Stimulated activated naive CD8-positive, alpha-beta T cell treated with anti-CD3 and anti-CD28 coated beads, Interleukin-15, amount 100 ng/mL, for 72 hours (primary cell): ENCODE results near the gene TUFT1.

Experiments used
- ATAC-seq: fragments of 150-1000 bp; cut with Tn5 transposase; 2 replicates; pipeline ENCODE4 v1.10.0; 2021; ENCODE audit warnings: mild to moderate bottlenecking, moderate library complexity
- DNase-seq, 2 donors: peaks; one replicate each; pipeline ENCODE4 v3.0.0; 2021 to 2022
- H3K27ac Mint-ChIP-seq, 2 donors: one replicate each; pipeline ENCODE4 v1.8.0; 2022; ENCODE audit warnings: mild to moderate bottlenecking in 2 of 2, mixed read lengths in 2 of 2, moderate library complexity in 2 of 2
- H3K27me3 Mint-ChIP-seq: one replicate; pipeline ENCODE4 v1.8.0; 2022; ENCODE audit warnings: mixed read lengths
- H3K4me1 Mint-ChIP-seq: one replicate; pipeline ENCODE4 v1.8.0; 2022; ENCODE audit warnings: mild to moderate bottlenecking, mixed read lengths
- H3K4me3 Mint-ChIP-seq, 2 donors: one replicate each; pipeline ENCODE4 v1.8.0; 2022; ENCODE audit warnings: mild to moderate bottlenecking in 2 of 2, mixed read lengths in 2 of 2, moderate library complexity in 1 of 2
- H3K9me3 Mint-ChIP-seq, 2 donors: one replicate each; pipeline ENCODE4 v1.8.0; 2022; ENCODE audit warnings: mixed read lengths in 2 of 2

Gene TUFT1, protein sequence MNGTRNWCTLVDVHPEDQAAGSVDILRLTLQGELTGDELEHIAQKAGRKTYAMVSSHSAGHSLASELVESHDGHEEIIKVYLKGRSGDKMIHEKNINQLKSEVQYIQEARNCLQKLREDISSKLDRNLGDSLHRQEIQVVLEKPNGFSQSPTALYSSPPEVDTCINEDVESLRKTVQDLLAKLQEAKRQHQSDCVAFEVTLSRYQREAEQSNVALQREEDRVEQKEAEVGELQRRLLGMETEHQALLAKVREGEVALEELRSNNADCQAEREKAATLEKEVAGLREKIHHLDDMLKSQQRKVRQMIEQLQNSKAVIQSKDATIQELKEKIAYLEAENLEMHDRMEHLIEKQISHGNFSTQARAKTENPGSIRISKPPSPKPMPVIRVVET

GRCh38 chr1:151540021-151540981, at the start of gene TUFT1:
Gene TUFT1 (plus strand): TSS chr1:151540309. CDS start chr1:151540367, 58 bp downstream.
- Mint-ChIP-seq H3K27ac (peak within 1 kb of the TSS; percentile 68 to 74), H3K27me3 (peaks cover 25% of the 10 kb centered on the region), H3K4me3 (peak within 1 kb of the TSS; percentile 95), H3K9me3 (no peaks in the 10 kb centered on the region), H3K4me1 (peaks cover 21% of the 10 kb centered on the region)
- ATAC-seq (peak; percentile 99), DNase-seq (peak; percentile 93 to 96)

DNA sequence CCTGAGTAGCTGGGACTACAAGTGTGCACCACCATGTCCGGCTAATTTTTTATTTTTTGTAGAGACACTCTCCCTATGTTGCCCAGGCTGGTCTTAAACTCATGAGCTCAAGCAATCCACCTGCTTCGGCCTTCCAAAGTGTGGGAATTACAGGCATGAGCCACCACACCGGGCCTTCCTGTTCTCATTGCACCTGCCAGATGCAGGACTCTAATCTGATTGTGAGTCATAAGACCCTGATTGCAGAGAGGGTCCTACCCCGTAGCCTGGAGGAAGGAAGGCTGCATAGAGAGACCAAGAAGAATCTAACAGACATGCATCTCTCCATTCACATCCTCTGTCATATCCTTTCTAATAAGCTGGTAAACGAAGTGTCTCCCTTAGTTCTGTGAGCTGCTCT, 48.5 kb upstream of the TUFT1 start:
- Mint-ChIP-seq H3K27ac (no peak overlapping the region), H3K4me3 (no peak overlapping the region), H3K4me1 (peaks cover 14% of the 10 kb centered on the region), H3K27me3 (peaks cover 8% of the 10 kb centered on the region), H3K9me3 (no peaks in the 10 kb centered on the region)
- DNase-seq (no peak), ATAC-seq (no peak)

DNA sequence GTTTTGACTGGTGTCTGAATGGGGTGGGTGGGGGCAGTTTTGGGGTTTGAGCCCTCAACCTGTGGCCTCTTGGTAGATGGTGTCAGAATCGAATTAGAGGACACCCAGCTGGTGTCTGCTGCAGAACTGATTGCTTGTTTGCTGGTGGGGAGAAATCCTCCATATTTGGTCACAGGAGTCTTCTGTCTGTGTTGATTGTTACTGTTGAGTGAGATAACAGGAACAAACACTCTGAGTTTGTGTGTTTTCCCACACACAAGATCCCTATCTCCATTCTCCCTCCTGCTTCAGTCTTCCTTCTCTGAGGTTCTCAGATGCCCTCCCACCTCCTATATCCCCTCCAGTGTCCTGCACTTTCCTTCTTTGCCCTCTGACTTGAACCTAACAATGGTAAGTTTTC, 48.0 kb upstream of the TUFT1 start:
- Mint-ChIP-seq H3K27ac (peak overlapping the region in 1 of 2 donors; percentile 34), H3K9me3 (no peaks in the 10 kb centered on the region), H3K4me1 (peaks cover 14% of the 10 kb centered on the region), H3K27me3 (peaks cover 8% of the 10 kb centered on the region), H3K4me3 (no peak overlapping the region)
- DNase-seq, result no peak
- no peak for ATAC-seq

DNA sequence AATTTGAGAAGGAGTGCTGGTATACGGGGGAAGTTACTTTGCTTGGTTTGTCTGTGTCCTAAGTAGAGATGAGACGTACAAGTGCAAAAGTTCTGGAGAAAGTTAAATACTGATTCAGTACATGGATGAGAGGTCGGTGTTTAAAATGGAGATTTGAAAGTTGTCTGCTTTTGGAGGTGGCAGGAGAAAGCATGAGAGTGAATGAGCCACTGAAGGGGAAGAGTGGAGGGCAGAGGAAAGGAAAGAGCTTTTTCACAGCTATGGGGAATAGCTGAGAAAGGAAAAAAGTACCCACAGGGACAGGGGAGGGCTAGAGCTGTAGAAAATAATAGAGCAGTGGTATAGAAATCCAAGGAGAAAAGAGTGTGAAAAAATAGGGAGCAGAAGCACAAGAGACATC, 47.1 kb upstream of the TUFT1 start:
- Mint-ChIP-seq H3K9me3 (no peaks in the 10 kb centered on the region), H3K4me1 (peaks cover 14% of the 10 kb centered on the region), H3K4me3 (no peak overlapping the region), H3K27ac (no peak overlapping the region), H3K27me3 (peaks cover 8% of the 10 kb centered on the region)
- DNase-seq (no peak), ATAC-seq (no peak)

GRCh38 chr1:151494741-151495281, 45.3 kb upstream of the TUFT1 start:
- Mint-ChIP-seq H3K9me3 (no peaks in the 10 kb centered on the region), H3K4me1 (peaks cover 14% of the 10 kb centered on the region), H3K4me3 (no peak overlapping the region), H3K27me3 (peaks cover 8% of the 10 kb centered on the region), H3K27ac (no peak overlapping the region)
- DNase-seq (no peak), ATAC-seq (peak; percentile 87)

- no peak overlapping the region for H3K4me3 Mint-ChIP-seq
- peaks cover 8% of the 10 kb centered on the region for H3K27me3 Mint-ChIP-seq
- H3K27ac Mint-ChIP-seq, result no peak overlapping the region
- H3K9me3 Mint-ChIP-seq, result no peaks in the 10 kb centered on the region
- DNase-seq (no peak), ATAC-seq (no peak)
- peaks cover 14% of the 10 kb centered on the region for H3K4me1 Mint-ChIP-seq
Observed at GRCh38 chr1:151495316-151495715, 44.8 kb upstream of the TUFT1 start.

DNA sequence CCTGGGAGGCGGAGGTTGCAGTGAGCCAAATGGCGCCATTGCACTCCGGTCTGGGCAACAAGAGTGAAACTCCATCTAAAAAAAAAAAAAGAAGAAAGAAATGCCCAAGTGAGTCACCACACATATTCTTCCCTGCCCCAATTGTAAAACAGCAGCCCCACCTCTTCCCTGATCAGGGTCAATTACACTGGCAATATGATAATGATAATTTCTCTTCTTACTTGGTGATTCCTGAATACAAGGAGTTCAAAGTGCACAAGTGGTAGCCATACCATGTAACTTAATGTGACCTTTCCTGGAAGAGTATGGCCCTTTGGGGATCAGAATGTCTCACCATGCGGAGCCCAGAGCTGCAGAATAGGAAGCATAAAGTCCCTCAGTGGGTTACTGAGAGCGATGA, 40.7 kb upstream of the TUFT1 start:
- no peaks in the 10 kb centered on the region for H3K9me3 Mint-ChIP-seq
- H3K4me3 Mint-ChIP-seq, result no peak overlapping the region
- no peaks in the 10 kb centered on the region for H3K27me3 Mint-ChIP-seq
- H3K4me1 Mint-ChIP-seq, result peaks cover 14% of the 10 kb centered on the region
- ATAC-seq (no peak), DNase-seq (no peak)
- no peak overlapping the region for H3K27ac Mint-ChIP-seq

GRCh38 chr1:151499930-151500329, 40.2 kb upstream of the TUFT1 start:
- DNase-seq (no peak), ATAC-seq (no peak)
- H3K4me1 Mint-ChIP-seq, result peaks cover 9% of the 10 kb centered on the region
- no peaks in the 10 kb centered on the region for H3K9me3 Mint-ChIP-seq
- no peak overlapping the region for H3K4me3 Mint-ChIP-seq
- no peaks in the 10 kb centered on the region for H3K27me3 Mint-ChIP-seq
- no peak overlapping the region for H3K27ac Mint-ChIP-seq

- H3K27me3 Mint-ChIP-seq, result no peaks in the 10 kb centered on the region
- no peak overlapping the region for H3K27ac Mint-ChIP-seq
- H3K4me1 Mint-ChIP-seq, result no peaks in the 10 kb centered on the region
- no peak overlapping the region for H3K4me3 Mint-ChIP-seq
- H3K9me3 Mint-ChIP-seq, result no peaks in the 10 kb centered on the region
- ATAC-seq (no peak), DNase-seq (no peak)
Observed at GRCh38 chr1:151501474-151501873, 38.6 kb upstream of the TUFT1 start.

DNA sequence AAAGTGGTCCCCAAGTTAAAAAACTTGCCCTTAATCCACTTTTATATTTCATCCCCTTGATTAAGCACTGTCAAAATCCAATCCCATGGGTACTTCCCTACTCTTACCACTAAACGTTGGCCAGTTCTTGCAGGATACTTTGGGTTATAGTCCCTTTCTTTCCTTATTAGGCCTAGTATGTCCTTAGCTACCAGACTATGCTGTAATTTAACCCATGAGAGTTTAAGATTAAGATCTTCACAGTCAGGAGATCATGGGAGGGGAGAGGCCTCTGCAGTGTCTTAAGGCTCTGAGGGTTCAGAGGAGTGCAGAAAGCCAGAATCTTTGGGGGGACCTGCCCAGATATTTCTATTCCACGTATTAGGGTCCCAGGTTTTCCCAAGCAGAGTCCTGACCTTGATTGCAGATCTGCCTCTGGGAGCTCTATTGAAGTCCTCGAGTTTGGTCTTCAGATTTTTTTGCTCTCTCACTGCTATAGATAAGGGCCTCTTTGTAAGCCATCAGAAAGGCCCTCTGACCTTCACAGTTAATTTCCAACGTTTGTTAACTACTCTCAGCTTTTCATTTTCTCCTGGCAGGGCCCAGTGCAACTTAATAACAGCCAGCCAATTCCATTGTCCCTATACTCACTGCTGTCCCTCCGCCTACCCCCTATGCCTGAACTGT, 37.9 kb upstream of the TUFT1 start:
- no peak for DNase-seq
- Mint-ChIP-seq H3K9me3 (no peaks in the 10 kb centered on the region), H3K4me3 (no peak overlapping the region), H3K4me1 (no peaks in the 10 kb centered on the region), H3K27me3 (no peaks in the 10 kb centered on the region), H3K27ac (no peak overlapping the region)
- no peak for ATAC-seq

DNA sequence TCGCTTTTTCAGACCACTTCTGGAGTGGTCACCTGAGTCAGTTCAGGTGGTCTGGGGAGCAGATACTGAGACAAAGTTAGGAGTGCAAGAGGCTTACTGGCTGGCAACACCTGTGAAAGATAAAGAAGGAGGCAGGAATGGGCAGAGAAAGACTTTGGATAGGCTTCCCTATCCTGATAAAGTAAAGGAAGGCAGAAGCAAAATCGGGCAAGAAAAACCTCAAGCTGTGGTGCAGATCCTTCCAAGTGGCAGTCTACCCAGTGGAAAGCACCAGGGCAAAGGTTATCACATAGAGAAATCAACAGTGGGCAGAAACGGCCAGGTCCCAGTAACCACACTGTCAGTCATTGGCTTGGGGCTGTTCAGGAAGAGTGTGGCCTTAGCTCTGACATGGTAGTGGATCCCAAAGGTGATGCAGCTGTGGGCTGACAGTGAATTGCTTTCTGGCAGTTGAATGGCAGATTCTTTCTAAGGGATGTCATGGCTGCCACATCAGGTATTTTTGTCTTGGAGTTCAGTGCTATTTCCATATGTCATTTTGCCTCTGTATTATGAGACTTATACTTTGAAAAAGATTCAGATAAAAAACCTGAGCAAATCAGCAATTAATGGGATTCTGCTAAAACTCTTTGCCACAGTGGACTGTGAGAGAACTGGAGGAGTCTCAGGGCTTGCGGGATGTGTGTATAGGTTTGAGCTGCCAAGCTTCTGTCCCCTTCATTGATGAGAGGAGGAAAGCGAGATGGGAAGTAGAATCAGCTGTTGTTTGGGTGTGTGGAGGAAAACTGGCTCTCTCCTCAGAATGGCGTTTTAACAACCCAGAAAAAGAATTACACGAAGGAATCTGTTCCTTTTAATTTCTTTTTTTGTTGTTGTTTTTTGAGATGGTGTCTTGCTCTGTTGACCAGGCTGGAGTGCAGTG, 37.0 kb upstream of the TUFT1 start:
- ATAC-seq, result no peak
- H3K27ac Mint-ChIP-seq, result no peak overlapping the region
- no peaks in the 10 kb centered on the region for H3K27me3 Mint-ChIP-seq
- no peak for DNase-seq
- no peaks in the 10 kb centered on the region for H3K4me1 Mint-ChIP-seq
- no peaks in the 10 kb centered on the region for H3K9me3 Mint-ChIP-seq
- H3K4me3 Mint-ChIP-seq, result no peak overlapping the region

- Mint-ChIP-seq H3K27ac (no peak overlapping the region), H3K4me1 (no peaks in the 10 kb centered on the region), H3K27me3 (no peaks in the 10 kb centered on the region), H3K9me3 (no peaks in the 10 kb centered on the region), H3K4me3 (no peak overlapping the region)
- no peak for DNase-seq
- ATAC-seq, result no peak
Observed at GRCh38 chr1:151504252-151504651, 35.9 kb upstream of the TUFT1 start.

DNA sequence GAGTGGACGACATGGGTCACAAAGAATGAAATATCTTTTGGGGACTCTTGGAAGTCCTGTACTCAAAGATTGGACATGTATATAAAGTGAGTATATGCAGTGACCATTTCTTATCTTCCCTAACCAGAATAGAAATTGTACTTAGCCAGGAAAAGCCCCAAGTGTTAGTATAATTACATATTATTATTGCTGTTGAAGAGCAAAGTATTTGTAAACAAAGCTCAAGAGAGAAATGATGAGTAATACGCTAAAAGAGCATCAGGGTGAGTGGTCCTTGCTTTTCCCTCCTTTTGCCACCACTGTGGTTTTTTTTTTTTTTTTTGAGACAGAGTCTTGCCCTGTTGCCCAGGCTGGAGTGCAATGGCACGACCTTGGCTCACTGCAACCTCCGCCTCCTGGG, 35.4 kb upstream of the TUFT1 start:
- no peak overlapping the region for H3K4me3 Mint-ChIP-seq
- H3K4me1 Mint-ChIP-seq, result no peaks in the 10 kb centered on the region
- no peaks in the 10 kb centered on the region for H3K9me3 Mint-ChIP-seq
- H3K27me3 Mint-ChIP-seq, result no peaks in the 10 kb centered on the region
- H3K27ac Mint-ChIP-seq, result no peak overlapping the region
- ATAC-seq, result no peak
- DNase-seq, result no peak

GRCh38 chr1:151508833-151509232, 31.3 kb upstream of the TUFT1 start:
- no peak for ATAC-seq
- H3K27me3 Mint-ChIP-seq, result no peaks in the 10 kb centered on the region
- no peak for DNase-seq
- H3K4me1 Mint-ChIP-seq, result peaks cover 23% of the 10 kb centered on the region
- H3K27ac Mint-ChIP-seq, result no peak overlapping the region
- no peaks in the 10 kb centered on the region for H3K9me3 Mint-ChIP-seq
- no peak overlapping the region for H3K4me3 Mint-ChIP-seq
